Liver (tissue), 9 donors: ENCODE data around the gene MPRIP. TPM values are rescaled to one million over a fixed set of nuclear protein-coding genes. Genes with fewer than 3 reads are reported as not detected.

Experiments
- DNase-seq: peaks from one replicate; pipeline ENCODE4 v3.0.0-alpha.2; 2017; ENCODE audit warnings: low spot score
- H3K27ac ChIP-seq, 2 donors: one replicate each; pipeline ENCODE4 v1.7.0; 2013; ENCODE audit warnings: inconsistent platforms in 2 of 2, low read length in 2 of 2, control low read depth in 1 of 2, low read depth in 1 of 2, mild to moderate bottlenecking in 1 of 2
- H3K27me3 ChIP-seq, 4 donors: one replicate each; pipeline versions ENCODE4 v1.6.1 to v1.7.0; 2013; ENCODE audit warnings: low read length in 3 of 4, inconsistent platforms in 1 of 4, mild to moderate bottlenecking in 1 of 4, moderate library complexity in 1 of 4; ENCODE audit not compliant: control insufficient read depth in 4 of 4, insufficient read depth in 4 of 4
- H3K36me3 ChIP-seq, 4 donors: one replicate each; pipeline versions ENCODE4 v1.6.1 to v1.7.0; 2013; ENCODE audit warnings: low read length in 3 of 4, mild to moderate bottlenecking in 3 of 4, low read depth in 1 of 4, moderate library complexity in 1 of 4; ENCODE audit not compliant: control insufficient read depth in 4 of 4, insufficient read depth in 3 of 4
- H3K4me1 ChIP-seq, 4 donors: one replicate each; pipeline versions ENCODE4 v1.6.1 to v1.7.0; 2013; ENCODE audit warnings: low read length in 3 of 4, mild to moderate bottlenecking in 3 of 4, moderate library complexity in 1 of 4; ENCODE audit not compliant: control insufficient read depth in 4 of 4, insufficient read depth in 4 of 4
- H3K4me3 ChIP-seq, 3 donors: one replicate each; pipeline versions ENCODE4 v1.6.1 to v1.7.0; 2013; ENCODE audit warnings: low read length in 3 of 3, control low read depth in 1 of 3, low read depth in 1 of 3, mild to moderate bottlenecking in 1 of 3
- H3K9ac ChIP-seq, 2 donors: one replicate each; pipeline ENCODE4 v1.7.0; 2013; ENCODE audit warnings: low read length in 2 of 2, mild to moderate bottlenecking in 2 of 2, moderate library complexity in 2 of 2, control low read depth in 1 of 2, low read depth in 1 of 2
- H3K9me3 ChIP-seq, 4 donors: one replicate each; pipeline versions ENCODE4 v1.6.1 to v1.7.0; 2013; ENCODE audit warnings: low read length in 3 of 4; ENCODE audit not compliant: control insufficient read depth in 4 of 4
- ATF3 ChIP-seq: IDR thresholded peaks from 2 replicates; pipeline ENCODE4 v1.6.1; 2016; ENCODE audit warnings: antibody characterized with exemption
- CTCF ChIP-seq: fragments of 150-350 bp; IDR thresholded peaks from 2 replicates; pipeline ENCODE4 v1.5.1; 2017; ENCODE audit warnings: improper control_type of control experiment, low read depth, low read length; ENCODE audit not compliant: missing input control
- FOXA1 ChIP-seq: IDR thresholded peaks from 2 replicates; pipeline ENCODE4 v1.6.1; 2016; ENCODE audit warnings: antibody characterized with exemption
- FOXA2 ChIP-seq: IDR thresholded peaks from 2 replicates; pipeline ENCODE4 v1.6.1; 2016; ENCODE audit warnings: antibody characterized with exemption
- GABPA ChIP-seq, 2 donors: IDR thresholded peaks in 1 of 2; conservative IDR thresholded peaks in 1 of 2; 2 replicates each; pipeline ENCODE4 v1.6.1; 2016; ENCODE audit warnings: antibody characterized with exemption in 2 of 2, mild to moderate bottlenecking in 1 of 2, moderate library complexity in 1 of 2
- HNF4A ChIP-seq, 2 donors: conservative IDR thresholded peaks; 2 replicates each; pipeline ENCODE4 v1.6.1; 2016; ENCODE audit warnings: antibody characterized with exemption in 2 of 2, mild to moderate bottlenecking in 2 of 2
- HNF4G ChIP-seq: IDR thresholded peaks from 2 replicates; pipeline ENCODE4 v1.6.1; 2016; ENCODE audit warnings: antibody characterized with exemption
- JUND ChIP-seq, 2 donors: IDR thresholded peaks; 2 replicates each; pipeline ENCODE4 v1.6.1; 2016; ENCODE audit warnings: antibody characterized with exemption in 2 of 2
- MAX ChIP-seq: IDR thresholded peaks from 2 replicates; pipeline ENCODE4 v1.6.1; 2016; ENCODE audit warnings: antibody characterized with exemption
- NR2F2 ChIP-seq: IDR thresholded peaks from 2 replicates; pipeline ENCODE4 v1.6.1; 2016; ENCODE audit warnings: antibody characterized with exemption
- RAD21 ChIP-seq, 2 donors: IDR thresholded peaks; 2 replicates each; pipeline ENCODE4 v1.6.1; 2016; ENCODE audit warnings: antibody characterized with exemption in 2 of 2, mild to moderate bottlenecking in 2 of 2
- RXRA ChIP-seq, 2 donors: IDR thresholded peaks; 2 replicates each; pipeline ENCODE4 v1.6.1; 2017 to 2018; ENCODE audit warnings: antibody characterized with exemption in 2 of 2, mild to moderate bottlenecking in 1 of 2
- SP1 ChIP-seq: IDR thresholded peaks from 2 replicates; pipeline ENCODE4 v1.6.1; 2018; ENCODE audit warnings: antibody characterized with exemption, mild to moderate bottlenecking
- TAF1 ChIP-seq: conservative IDR thresholded peaks from 2 replicates; pipeline ENCODE4 v1.6.1; 2016; ENCODE audit warnings: antibody characterized with exemption, mild to moderate bottlenecking
- YY1 ChIP-seq: IDR thresholded peaks from 2 replicates; pipeline ENCODE4 v1.6.1; 2016; ENCODE audit warnings: antibody characterized with exemption, mild to moderate bottlenecking
- ZBTB33 ChIP-seq: IDR thresholded peaks from 2 replicates; pipeline ENCODE4 v1.6.1; 2016; ENCODE audit warnings: antibody characterized with exemption
- WGBS: extraction: QIAGEN DNeasy Blood & Tissue Kit; methylation state at CpG from one replicate; pipeline ENCODE4 v1.1.7; 2013; 5-methylcytosine and 5-hydroxymethylcytosine counted together
- polyA plus RNA-seq, 2 donors: library from polyadenylated mRNA; stranded (reverse) in 1 of 2; unstranded in 1 of 2; fragments of 200-250 nt in 1 of 2; fragments of >200 nt in 1 of 2; fragmentation: Nextera tagmentation in 1 of 2; extraction: Ambion mirVana in 1 of 2; gene quantifications; one replicate each; pipeline versions ENCODE4 v1.2.1 to v1.2.3, GENCODE V29; 2013 to 2015
- total RNA-seq, 2 donors: library from RNA; depleted of rRNA; stranded (reverse); fragments of >200 nt; gene quantifications; one replicate each; pipeline ENCODE4 v1.2.3, GENCODE V29; 2014
- TF ChIP-seq, protein P1 (sequence below): IDR thresholded peaks from 2 replicates; pipeline ENCODE4 v1.6.1; 2016; ENCODE audit warnings: antibody characterized with exemption, mild to moderate bottlenecking
- donor health status: healthy.
- donor health status: healthy.
- donor health status: healthy.
- donor health status: healthy.
- donor health status: healthy.

Gene MPRIP
- total and polyA plus RNA-seq, 4 donors, result 21.2 to 61.9 (median 34.7) TPM

- H3K27me3 ChIP-seq, result no peaks in the 10 kb centered on the region
- no peaks in the 10 kb centered on the region for H3K4me1 ChIP-seq
- peaks cover 6 to 81% (median 33%) of the 10 kb centered on the region in 4 donors for H3K36me3 ChIP-seq
- H3K9me3 ChIP-seq, result no peaks in the 10 kb centered on the region
- no peak for TF ChIP-seq TAF1
- TF ChIP-seq RXRA (IDR thresholded peaks at IDR 0.05), result no peak
- TF ChIP-seq CTCF, result no peak
- no peak for TF ChIP-seq YY1
- TF ChIP-seq NR2F2, result no peak
- TF ChIP-seq ATF3, result no peak
- TF ChIP-seq GABPA (IDR thresholded peaks at IDR 0.05 in 1 of 2, conservative IDR thresholded peaks at IDR 0.05 in 1 of 2), result no peak
- TF ChIP-seq MAX, result no peak
- TF ChIP-seq ZBTB33, result no peak
- no peak for TF ChIP-seq SP1
- TF ChIP-seq RAD21 (IDR thresholded peaks at IDR 0.05), result no peak
- TF ChIP-seq JUND (IDR thresholded peaks at IDR 0.05), result no peak
- TF ChIP-seq FOXA1, result no peak
- TF ChIP-seq, protein P1, sequence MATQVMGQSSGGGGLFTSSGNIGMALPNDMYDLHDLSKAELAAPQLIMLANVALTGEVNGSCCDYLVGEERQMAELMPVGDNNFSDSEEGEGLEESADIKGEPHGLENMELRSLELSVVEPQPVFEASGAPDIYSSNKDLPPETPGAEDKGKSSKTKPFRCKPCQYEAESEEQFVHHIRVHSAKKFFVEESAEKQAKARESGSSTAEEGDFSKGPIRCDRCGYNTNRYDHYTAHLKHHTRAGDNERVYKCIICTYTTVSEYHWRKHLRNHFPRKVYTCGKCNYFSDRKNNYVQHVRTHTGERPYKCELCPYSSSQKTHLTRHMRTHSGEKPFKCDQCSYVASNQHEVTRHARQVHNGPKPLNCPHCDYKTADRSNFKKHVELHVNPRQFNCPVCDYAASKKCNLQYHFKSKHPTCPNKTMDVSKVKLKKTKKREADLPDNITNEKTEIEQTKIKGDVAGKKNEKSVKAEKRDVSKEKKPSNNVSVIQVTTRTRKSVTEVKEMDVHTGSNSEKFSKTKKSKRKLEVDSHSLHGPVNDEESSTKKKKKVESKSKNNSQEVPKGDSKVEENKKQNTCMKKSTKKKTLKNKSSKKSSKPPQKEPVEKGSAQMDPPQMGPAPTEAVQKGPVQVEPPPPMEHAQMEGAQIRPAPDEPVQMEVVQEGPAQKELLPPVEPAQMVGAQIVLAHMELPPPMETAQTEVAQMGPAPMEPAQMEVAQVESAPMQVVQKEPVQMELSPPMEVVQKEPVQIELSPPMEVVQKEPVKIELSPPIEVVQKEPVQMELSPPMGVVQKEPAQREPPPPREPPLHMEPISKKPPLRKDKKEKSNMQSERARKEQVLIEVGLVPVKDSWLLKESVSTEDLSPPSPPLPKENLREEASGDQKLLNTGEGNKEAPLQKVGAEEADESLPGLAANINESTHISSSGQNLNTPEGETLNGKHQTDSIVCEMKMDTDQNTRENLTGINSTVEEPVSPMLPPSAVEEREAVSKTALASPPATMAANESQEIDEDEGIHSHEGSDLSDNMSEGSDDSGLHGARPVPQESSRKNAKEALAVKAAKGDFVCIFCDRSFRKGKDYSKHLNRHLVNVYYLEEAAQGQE, result no peak
- no peak overlapping the region for H3K27ac ChIP-seq
- H3K4me3 ChIP-seq, result no peak overlapping the region
- H3K9ac ChIP-seq, result no peak overlapping the region
- DNase-seq, result no peak
- 95% methylated on average over 11 of the region's 11 CpGs for WGBS
Observed at GRCh38 chr17:17142556-17142955, 100.3 kb downstream of the MPRIP start.

DNA sequence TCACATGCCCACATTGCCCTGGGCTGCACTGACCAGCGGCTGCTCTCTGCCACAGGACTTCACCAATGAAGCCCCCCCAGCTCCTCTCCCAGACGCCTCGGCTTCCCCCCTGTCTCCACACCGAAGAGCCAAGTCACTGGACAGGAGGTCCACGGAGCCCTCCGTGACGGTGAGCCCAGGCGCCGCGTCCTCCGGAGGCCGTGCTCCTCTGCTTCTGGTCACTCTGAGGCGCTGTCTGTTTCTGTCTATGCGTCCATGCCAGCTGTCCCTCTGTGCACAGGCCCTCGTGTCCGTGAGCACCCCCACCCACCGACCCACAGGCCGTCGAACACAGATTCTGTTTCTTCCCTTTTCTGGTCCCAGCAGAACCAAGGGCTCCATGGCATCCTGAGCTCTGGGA lies 101.2 kb downstream of the MPRIP start:
- Histone ChIP-seq H3K27me3 (no peaks in the 10 kb centered on the region), H3K9me3 (no peaks in the 10 kb centered on the region), H3K27ac (no peak overlapping the region), H3K4me3 (no peak overlapping the region), H3K4me1 (no peaks in the 10 kb centered on the region), H3K9ac (no peak overlapping the region), H3K36me3 (peaks cover 6 to 77% (median 33%) of the 10 kb centered on the region in 4 donors)
- DNase-seq, result no peak
- WGBS, result 96% methylated on average over 19 of the region's 19 CpGs
- no peak for TF ChIP-seq CTCF
- no peak for TF ChIP-seq SP1
- no peak for TF ChIP-seq NR2F2
- TF ChIP-seq FOXA1, result no peak
- TF ChIP-seq FOXA2, result no peak
- no peak for TF ChIP-seq JUND (IDR thresholded peaks at IDR 0.05)
- TF ChIP-seq HNF4A (conservative IDR thresholded peaks at IDR 0.05), result no peak
- TF ChIP-seq GABPA (IDR thresholded peaks at IDR 0.05 in 1 of 2, conservative IDR thresholded peaks at IDR 0.05 in 1 of 2), result no peak
- TF ChIP-seq, protein P1, result no peak
- no peak for TF ChIP-seq HNF4G
- no peak for TF ChIP-seq RXRA (IDR thresholded peaks at IDR 0.05)
